NCI-H2171 (cell line): ENCODE measurements around the gene EPGN.

Source experiments
- DNase-seq: peaks from one replicate; lab custom pipeline; 2025; lab: John Stamatoyannopoulos, UW

Gene EPGN

DNA sequence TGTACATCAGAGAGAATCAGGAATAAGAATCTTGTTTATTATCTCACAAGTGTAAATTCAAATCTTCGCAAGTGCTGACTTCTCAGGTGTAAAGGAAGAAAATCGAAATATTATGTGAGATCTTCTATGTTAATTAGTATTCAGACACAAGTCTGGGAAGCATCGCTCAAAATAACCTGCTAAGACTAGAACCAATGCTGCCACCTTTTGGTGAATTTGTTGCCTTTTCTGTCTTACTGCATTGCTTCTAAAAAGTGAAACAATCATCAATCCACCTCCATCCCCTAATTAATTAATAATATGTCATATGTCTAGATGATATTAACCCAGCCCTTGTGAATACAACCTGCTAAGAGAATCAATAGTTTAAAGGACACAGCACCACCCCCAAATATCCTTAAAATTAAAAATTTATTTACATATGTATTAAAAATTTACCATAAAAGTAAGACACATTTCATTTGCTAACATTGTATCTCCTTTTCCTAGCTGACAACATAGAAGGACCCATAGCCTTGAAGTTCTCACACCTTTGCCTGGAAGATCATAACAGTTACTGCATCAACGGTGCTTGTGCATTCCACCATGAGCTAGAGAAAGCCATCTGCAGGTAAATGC lies 3.5 kb downstream of the EPGN start:
- DNase-seq, result no peak

GRCh38 chr4:74314329-74314728 lies 6.1 kb downstream of the EPGN start:
- no peak for DNase-seq

GRCh38 chr4:74314944-74315343 lies 6.7 kb downstream of the EPGN start:
- no peak for DNase-seq

DNA sequence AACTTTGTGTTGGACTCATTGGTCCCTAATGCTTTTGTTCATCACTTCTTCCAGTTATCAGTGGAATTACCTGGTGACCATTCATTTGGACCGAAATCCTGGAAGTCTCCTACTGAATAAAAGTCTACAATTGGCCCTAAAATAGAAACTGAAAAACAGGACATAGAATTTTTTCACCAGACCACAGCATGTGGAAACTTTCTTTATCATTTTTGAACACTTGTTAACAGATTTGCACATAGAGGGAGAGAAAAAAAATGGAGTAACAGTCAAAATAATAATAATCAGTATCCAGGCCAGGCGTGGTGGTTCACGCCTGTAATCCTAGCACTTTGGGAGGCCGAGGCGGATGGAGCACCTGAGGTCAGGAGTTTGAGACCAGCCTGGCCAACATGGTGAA lies 7.1 kb downstream of the EPGN start:
- DNase-seq, result no peak

DNA sequence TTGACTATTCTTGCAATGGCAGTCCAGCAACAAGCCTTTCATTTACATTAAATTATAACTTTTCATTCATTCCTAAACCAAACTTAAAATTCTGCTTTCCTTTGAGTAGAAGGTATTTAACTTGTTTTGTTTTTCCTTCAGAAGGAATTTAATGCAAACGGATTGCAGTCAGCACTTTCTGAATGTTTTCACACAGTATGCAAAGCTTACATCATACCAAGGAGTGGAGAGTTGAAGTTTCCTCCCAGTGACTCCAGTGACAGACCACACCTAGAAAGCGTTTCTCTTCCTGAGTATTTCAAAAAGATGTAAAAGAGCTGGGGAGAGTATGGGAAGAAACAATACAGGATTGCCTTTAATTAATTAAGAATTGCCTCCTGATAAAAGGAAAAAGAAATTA lies 8.1 kb downstream of the EPGN start:
- DNase-seq, result no peak

- no peak for DNase-seq
Measured at GRCh38 chr4:74317616-74318246, 9.5 kb downstream of the EPGN start.

- DNase-seq, result no peak
Measured at GRCh38 chr4:74318276-74318675, 10.0 kb downstream of the EPGN start.

DNA sequence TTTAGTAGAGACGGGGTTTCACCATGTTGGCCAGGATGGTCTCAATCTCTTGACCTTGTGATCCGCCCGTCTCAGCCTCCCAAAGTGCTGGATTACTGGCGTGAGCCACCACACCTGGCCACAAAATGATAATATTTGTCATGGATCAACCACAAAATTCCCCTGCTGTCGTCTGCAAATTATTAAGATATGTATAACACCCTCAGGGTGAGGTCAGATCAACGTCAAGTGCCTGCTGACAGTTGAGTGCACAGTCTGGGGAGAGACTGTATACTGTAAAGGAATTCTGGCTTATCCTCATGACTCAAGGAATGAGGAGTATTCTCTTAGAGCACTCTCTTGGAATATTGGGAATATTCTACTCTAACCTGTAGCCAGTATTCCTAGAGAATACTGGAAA lies 11.2 kb downstream of the EPGN start:
- no peak for DNase-seq

DNA sequence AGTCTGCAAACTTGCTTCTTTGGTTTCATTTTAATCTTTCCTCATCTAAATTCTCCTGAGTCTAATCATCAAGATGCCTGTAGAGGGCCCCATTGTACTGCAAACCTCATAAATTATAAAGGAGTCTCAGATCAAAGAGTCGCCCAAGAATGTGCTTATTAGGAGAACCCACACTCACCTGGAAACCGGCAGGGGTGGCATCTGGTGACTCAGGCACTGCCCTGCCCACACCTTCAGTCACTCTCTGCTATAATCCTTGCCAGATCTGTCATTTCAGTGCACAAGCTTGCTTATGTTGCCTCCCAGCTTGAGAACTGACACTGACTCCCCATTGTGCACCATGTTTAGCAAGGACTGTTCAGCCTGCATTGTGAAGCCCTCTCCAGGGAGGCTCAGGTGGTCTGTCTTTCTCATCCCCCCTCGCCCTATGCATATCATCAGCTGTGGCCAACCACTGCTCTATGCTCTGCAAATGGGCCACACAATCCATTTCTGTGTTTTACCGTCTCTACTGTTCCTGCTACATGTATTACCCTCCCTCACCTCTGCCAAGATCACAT lies 12.4 kb downstream of the EPGN start:
- DNase-seq, result no peak

DNA sequence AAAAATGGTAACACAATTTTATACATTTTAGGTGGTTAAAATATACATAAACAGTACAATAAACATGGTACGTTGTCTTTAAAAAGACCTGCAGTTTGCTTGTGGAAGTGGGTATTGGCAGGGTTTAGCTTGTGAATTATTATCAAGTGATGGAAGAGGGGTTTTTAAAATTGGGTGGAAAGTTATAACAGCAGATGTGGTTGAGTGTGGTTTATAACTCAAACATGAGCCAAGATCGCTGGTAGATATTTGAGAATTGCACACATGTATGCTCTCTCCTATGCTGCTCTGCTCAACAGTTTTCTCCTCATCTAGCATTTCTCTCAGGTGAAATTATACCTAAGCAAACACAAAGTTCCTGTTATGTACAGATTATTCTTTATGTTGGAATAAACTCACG lies 14.0 kb downstream of the EPGN start:
- no peak for DNase-seq

DNA sequence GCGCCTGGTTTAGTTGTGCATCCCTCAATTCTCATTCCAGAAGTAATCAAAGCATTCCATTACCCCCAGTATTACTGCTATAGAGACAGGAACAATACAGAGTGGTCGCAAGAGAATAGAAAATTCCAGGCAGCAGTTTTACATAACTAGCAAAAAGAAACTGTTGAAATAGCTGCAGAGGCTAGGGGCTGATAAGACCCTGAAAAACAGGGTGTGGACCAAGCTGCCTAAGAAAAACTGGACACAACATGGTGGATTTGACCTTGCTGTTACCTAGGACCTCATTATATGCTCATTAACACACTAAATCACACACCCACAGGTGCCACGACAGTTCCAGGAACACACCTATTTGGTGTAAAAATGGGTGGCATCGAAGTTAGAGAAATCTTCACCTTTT lies 15.4 kb downstream of the EPGN start:
- no peak for DNase-seq

DNA sequence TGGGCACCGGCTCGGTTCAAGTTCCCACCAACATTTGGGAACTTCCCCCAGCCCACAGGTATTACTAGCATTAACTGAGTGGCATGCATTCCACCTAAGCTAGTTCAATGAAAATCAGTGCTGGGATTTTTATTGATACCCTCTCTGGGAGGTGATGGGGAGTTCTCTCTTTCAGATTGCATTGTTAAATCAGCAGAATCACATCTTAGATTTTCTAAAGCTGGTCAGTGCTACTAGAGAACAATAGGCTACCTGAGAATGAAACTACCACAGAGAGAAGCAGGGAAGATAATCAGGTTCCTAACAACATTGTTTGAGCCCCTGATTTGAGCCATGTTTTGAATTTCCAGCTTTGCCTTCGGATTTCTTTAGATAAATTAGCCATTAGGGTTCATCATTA lies 16.0 kb downstream of the EPGN start:
- no peak for DNase-seq

- DNase-seq, result no peak
Measured at GRCh38 chr4:74325886-74326285, 17.6 kb downstream of the EPGN start.

- no peak for DNase-seq
Measured at GRCh38 chr4:74327762-74328161, 19.5 kb downstream of the EPGN start.

- DNase-seq, result no peak
Measured at GRCh38 chr4:74328501-74328900, 20.2 kb downstream of the EPGN start.

DNA sequence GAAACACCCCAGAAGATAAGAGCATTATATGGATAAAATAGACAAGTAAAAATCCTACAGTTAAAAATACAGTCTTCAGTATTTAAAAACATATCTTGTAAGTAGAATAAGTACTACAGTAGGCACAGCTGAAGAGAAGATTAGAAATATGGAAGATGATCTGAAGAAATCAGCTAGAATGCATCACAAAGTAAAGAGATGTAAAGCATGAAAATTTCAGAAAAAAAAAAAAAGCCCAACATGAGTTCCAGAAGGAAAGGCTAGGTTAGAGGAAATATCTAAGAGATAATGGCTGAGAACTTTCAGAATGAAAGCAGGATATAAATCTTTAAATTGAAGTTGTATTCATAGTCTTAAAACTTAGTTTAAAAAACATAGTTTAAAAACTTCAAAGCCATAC lies 21.0 kb downstream of the EPGN start:
- no peak for DNase-seq

GRCh38 chr4:74330295-74330750 lies 22.1 kb downstream of the EPGN start:
- no peak for DNase-seq

GRCh38 chr4:74331252-74331651 lies 23.0 kb downstream of the EPGN start:
- no peak for DNase-seq

DNA sequence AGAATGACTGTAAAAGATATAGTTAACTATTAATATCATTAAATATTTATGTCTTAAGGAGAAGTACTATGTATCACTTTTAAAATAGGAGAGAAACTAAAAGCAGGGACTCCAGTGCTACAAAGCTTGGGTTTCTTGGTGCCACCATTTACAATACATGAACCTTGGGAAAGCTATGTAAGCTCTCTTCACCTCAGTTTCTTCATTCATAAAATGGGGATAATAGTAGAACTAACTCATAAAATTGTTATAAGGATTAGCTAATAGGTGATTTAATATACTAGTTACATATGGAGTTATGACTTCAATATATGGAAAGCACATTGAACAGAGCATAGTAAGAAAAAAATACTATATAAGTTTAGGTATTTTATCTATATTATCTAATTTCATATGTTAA lies 23.7 kb downstream of the EPGN start:
- DNase-seq, result no peak

DNA sequence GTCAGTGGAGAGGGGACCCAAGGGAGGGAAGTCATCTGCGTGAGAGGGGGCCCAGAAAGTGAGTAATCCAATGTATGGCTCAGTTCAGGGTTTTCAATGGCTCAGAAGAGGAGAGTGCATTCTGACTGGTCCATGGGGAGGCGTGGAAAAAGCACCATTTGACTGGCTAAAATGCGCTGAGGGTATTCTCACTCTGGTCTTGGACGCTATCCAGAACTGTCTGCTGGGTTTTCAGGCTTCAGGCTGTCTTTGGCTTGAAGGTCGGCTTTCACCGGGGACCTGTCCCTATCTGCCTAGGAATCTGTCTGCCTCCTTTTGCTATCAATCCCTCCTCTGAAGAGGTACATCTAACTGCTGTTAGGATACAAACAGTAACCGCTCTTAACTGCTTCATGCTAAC lies 26.4 kb downstream of the EPGN start:
- no peak for DNase-seq

DNA sequence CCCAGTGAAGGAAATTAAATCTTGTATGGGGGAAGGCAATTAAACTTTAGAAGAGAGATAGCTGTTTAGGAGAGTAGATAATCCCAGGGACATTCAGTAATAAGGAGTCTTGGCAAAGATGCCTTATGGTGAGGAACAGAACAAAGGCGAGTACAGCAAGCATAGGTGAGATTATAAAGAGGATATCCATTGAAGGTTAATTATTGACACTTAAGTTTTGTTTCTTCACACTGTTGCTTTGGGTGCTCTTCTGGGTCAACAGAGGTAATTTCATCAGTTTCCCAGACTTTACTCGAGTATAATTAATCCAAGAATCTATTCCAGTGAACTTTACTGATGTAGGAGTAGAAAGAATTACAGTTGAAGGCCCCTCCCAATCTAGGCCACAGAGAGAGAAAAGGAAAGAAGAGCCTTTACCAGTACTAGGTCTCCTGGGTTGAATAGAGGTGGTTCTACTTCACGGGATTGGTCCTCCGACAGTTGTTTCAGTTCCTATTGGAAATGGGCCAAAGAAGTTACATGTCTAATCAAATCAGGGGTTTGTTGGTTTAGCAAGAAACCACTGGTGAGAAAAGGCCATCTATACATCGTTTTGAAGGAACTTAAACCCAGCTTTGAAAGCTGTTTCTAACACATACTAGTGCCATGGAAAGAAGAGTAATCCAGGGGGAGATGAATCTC lies 27.2 kb downstream of the EPGN start:
- no peak for DNase-seq

DNA sequence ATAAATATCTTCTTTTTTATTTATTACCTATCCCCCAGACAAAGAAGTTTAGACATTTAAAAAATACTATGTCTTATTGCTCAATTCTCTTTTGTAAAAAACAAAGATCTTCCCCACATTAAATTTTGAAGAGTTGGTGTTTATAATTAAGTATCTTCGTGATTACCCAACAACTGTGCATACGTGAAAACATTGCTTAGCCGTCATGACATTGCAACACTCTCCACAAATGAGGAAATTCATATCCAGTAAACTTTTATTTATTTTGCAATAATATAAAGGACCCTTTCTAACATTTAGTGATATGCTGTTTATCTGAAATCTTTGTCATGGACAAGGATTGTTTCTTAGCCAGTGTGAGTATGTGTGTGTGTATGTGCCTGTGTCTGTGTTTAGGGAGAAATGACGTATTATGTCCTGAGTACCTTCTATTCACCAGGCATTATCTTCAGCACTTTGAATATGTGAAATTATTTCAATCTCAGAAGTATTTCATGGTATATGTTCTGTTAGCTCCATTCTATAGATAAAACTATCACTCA lies 30.6 kb downstream of the EPGN start:
- DNase-seq, result no peak

DNA sequence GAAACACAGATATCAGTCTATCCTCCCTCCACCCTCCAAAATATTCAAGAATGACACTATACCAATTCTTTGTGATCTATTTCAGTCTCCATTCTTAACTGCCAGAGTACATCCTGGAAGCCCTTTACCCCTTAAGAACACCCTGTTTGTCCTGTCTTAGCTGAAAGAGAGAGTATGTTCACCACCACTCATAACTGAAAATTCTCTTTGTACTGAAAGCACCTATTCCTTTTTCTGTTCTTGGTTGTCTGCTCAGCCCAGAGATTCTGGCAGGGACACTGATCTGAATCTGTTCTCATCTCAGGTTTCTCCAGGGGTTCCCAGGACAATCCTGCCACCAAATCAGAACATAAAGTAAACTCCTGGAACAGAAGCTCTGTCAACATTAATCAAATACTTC lies 31.2 kb downstream of the EPGN start:
- DNase-seq, result no peak
